HG03135 (cell line): ENCODE results near the gene CDADC1.
"Not testable (repeated sequence)": the region's sequence is repeated elsewhere in the genome, so short reads cannot be mapped to it uniquely, and the experiment has no call there.

Experiments
- ATAC-seq: cut with Tn5 transposase; IDR thresholded peaks from one replicate; pipeline ENCODE4 v1.9.1; 2021; ENCODE audit warnings: mild to moderate bottlenecking, moderate library complexity; ENCODE audit not compliant: unreplicated experiment

Gene CDADC1

DNA sequence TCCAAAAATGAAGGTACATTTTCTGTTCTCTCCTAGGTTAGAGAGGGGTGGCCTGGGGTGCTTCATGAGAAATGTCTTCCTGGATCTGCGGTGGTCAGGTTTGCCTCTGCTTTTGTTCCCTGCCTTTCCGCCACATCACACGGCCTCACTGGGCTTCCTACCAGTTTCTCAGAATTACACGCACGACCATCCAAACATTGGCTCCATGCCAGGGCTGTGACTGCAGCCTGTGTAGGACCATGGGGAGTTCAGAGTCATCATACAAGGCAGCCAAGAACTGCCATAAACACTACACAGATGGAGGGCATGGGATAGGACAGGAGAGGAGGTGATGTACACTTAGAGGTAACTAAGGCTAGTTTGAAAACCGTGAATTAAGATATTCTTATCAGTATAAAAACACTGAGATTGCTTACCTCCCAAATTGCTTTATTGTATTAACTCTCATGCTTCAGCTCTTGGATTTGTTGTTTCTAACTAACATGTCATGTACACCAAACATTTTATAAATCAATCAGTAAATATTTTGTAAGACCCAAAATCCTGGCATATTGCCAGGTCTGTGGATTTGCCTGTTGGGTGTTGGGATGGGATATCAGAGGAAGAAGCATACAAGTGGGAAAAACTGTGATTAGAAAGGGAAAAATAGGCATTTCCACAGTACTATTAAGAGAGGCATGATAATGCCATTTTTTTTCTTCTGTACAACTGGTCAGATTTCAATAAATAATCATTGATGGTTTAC, 45.2 kb downstream of the CDADC1 start:
- ATAC-seq, result no peak

DNA sequence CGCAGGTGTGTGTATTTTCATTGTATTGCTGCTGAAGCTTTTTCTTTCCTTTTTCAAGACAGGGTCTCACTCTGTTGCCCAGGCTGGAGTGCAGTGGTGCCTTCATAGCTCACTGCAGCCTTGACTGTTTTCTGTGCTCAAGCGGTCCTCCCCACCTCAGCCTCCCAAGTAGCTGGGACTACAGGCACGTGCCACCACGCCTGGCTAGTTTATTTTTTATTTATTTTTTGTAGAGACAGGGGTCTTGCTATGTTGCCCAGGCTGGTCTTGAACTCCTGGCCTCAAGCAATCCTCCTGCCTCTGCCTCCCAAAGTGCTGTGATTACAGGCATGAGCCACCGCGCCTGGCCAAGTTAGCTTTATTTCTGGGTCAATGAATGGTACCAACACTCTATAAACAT, 47.0 kb downstream of the CDADC1 start:
- ATAC-seq, result not testable (repeated sequence)

DNA sequence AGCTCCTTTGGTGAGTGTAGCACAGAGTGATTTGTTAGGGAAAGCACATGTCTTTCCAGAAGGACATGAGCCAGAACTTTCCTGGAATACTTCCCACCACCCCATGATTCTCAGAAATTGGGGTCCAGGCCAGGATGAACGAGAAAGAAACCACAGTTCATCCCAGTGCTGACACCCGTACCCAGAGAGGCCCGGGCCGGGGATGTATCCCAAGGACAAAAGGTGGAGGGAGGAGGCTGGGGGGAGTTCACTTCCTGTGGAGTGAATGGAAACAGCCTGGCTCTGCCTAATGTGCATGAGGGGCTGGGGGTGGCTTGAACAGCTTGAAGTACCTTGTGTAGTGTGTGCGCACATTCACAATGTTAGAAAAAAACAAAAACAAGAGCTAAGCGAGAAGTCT, 47.5 kb downstream of the CDADC1 start:
- ATAC-seq, result no peak

GRCh38 chr13:49296659-49297058, 48.9 kb downstream of the CDADC1 start:
- ATAC-seq, result no peak

DNA sequence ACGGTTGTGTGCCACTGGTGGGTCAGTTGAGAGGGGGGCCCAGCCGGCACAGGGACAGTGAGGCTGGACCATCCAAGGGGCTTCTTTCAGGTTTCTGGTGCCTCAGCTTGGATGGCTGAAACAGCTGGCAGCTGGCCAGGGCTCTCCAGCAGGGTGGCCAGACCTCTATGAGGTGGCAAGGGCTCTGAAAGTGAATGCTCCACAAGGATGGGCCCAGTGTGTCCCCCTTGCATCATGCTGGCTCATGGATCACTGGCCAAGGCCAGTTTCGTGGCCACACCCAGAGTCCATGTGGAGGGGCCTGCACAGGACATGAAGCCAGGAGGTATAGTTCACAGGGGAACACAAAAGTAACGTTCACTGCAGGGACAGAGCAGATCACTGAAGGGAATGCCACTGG, 49.6 kb downstream of the CDADC1 start:
- no peak for ATAC-seq

DNA sequence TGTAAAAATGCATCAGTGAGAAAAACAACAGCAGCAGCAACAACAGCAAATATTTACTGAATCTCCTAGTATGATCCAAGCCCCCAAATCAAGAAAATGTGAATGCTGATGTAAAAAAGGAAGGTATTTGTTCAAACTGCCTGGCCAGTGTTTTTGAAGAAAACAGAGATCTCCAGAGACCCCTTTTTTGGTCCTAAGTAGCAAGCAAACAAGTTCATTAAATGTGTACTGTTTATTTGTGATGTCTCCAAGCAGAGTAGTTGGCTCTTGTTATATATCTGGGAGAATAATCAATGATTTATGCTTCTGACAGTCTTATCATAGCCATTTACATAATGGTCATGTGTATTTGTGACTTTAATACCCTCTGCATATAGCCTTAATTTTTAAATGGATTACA, 50.7 kb downstream of the CDADC1 start:
- ATAC-seq, result no peak

GRCh38 chr13:49298903-49299605, 51.3 kb downstream of the CDADC1 start:
- no peak for ATAC-seq

DNA sequence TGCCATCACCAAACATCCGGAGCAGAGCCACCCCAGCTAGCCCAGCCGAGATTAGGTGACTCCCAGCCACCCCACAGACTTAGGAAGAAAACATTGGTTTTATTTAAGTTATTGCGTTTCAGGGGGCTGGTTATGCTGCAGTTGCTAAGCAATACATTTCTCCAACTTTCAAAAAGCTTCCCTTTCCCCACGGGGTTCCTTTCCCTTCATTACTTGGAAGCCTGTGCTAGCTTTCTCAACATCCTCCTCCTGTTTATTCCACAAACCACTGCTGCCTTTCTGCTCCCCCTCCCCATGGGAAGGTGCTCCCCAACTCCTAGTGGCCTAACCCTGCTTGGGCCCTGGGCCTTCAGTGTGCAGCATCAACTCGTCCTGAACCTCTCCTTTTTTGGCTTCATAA, 52.6 kb downstream of the CDADC1 start:
- ATAC-seq, result no peak

DNA sequence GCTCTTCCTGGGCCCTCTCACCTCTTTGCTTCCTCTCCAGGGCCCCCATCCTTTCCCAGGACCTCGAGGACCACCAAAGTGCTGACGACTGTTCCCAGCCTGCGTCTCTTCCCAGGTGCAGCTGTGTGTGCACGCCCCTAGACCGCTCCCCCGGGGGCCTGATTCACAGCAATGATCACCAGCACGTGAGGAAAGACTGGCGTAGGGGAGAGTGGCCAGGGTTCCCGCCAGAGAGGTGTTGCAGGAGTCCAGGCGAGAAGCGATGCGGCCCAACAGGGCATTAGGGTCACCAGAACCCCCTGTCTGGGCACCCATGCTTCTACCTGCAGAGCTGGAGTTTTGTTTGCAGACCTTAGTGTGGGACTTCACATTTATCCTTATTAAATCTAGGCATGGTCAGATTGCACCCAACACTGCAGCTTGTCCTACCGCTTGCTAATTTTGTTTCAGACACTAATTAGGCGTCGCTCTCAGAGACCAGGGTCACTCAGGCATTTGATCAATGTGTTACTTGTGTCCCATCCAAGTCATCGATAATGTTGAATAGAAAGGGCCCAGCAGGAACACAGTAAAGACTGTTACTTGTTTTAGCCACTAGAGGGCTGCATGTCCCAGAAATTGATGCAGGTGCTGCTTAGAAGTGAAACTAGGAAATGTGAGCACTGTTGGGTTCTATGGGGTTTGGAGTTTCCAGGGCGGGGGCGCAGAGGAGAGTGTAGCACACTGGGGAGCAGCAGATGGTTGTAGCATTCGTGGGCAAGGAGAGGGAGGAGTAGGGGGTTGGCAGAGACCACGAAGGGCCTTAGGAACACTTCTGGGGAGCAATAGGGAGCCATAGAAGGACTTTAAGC, 53.2 kb downstream of the CDADC1 start:
- ATAC-seq, result peak; percentile 93

DNA sequence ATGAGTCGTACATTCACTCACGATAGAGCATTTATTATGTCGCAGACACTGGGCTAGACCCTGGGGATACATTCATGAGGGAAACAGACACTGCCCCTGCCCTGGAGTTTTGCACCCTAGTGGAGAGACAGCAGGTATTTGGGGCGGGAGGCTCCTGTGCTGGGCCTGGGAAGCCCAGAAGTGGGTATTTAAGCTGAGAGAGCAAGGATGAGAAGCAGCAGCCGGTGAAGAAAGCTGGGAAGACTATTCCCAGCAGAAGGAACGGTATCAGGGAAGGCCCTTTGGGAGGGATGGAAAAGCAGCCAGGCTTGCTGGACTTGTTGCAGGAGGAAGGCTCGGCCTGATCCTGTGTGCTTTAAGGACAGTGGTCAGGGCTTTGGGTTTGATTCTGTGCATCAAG, 54.5 kb downstream of the CDADC1 start:
- ATAC-seq, result no peak

- ATAC-seq, result no peak
These were observed 55.1 kb downstream of the CDADC1 start for GRCh38 chr13:49302817-49303216.

GRCh38 chr13:49303533-49304252, 56.0 kb downstream of the CDADC1 start:
- no peak for ATAC-seq

GRCh38 chr13:49304356-49304755, 56.6 kb downstream of the CDADC1 start:
- ATAC-seq, result no peak

DNA sequence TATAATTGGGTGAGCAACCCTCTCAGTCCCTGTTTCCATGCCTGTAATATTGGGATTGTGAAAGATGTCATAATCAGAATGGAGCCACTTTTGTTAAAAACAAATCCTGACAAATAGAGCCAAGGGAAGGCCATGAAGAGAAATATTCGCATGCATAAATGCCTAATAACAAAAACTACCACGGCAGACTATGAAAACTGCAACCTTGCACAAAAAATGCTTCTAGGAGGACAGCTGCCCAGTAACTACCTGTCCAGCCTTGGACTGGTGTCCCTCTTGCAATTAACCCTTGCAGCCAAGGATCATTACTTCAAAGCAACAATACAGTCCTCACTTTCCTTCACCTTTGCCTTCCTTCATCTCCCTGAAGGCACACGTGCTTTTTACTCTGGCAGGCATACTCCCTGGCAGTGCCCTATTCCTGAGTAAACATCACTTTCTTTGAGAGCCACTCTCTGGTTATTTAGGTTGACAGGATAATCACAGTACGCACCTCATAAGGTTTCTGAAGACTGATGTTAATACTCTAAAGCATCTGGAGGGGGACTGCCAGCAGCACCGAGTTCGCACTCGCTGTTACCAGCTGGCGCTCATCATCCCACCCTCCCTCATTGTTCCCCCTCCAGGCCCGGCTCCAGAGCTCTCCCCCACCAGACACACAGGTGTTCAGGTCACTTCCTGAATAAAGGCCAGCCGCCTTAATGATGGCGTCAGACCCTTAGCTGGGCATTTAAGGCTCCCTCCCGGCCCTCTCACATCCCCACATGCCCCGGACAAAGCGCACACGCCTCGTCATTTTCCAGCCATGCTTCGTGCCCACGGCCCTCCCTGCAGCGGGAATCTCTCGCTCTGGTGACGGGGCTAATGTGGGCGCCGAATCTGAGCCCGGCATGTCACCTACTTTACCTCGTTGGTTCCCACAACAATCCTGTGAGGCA, 57.3 kb downstream of the CDADC1 start:
- ATAC-seq, result no peak

GRCh38 chr13:49305792-49306425, 58.2 kb downstream of the CDADC1 start:
- no peak for ATAC-seq

GRCh38 chr13:49307365-49307764, 59.6 kb downstream of the CDADC1 start:
- ATAC-seq, result no peak

- no peak for ATAC-seq
These were observed 60.6 kb downstream of the CDADC1 start for GRCh38 chr13:49308097-49308875.

DNA sequence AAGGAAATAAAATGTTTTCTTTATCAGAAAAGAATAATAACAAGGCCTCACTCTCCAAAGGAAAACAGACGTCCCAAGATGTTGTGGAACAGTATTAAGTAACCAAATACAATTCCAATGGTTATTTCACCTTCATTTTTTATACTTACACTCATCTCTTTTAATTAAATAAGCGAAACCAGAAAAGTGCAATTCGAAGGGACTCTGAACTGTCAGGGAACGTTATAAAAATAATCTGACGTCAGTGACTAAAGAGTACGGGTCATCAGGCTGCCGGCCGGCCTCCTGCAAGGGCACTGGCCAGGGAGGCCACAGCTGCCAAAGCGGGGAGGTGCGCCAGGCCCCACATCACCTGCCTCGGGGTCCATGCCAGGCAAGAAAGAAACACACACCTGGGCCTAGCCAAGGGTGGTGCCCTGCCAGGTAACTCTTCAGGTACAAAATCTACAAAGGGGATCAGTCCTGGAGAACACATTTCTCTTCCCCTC, 61.2 kb downstream of the CDADC1 start:
- ATAC-seq, result no peak
